ENCODE measurements around the gene THOC7. TPM values are rescaled to one million over a fixed set of nuclear protein-coding genes. Genes with fewer than 3 reads are reported as not detected.

THOC7 gene
- total and polyA plus RNA-seq, 3 donors from 2014 or later: 22.5 to 85.5 (median 42.9) TPM

DNA sequence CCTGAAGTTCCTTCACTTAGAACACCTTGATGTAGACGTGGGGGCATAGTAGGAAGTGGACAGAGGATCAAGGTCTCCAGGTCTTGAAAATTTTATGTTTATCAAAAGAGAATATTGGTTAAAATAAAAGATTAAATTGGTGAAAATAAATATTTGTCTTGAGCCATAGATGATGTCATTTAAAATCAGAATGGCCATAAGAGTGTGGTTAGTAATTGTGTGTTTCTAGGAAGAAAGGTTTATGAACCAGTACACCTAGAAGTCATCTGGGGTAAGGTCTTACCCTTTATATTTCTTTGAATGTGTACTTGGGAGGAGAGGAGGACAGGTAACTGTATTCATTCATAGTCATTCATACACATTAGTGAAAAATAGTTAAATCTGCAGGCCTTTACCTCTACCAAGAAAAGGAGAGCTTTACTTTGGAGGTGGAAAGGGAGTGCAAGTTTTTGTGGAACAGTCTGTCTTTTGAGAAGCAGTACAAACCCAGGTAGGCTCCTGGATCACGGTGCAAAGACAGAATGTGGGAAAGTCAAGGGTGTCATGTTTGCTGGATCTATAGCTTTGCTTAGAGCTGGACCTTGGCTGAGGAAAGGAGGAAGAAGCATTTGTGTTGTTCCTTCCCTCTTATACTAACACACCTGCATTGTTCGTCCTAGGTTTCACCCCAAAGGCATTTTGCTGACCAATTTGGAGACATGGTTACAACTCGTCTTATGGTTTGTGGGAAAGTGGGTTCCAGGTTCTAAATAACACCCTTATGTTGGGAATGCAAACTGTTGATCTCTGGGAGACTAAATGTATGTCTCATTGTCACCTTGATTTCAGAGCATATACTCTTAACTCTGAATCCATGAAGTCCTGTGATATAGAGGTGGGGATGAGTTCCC is 42.4 kb upstream of the THOC7 start:
- Histone ChIP-seq H3K4me3 (no peak overlapping the region), H3K4me1 (peaks cover 6% of the 10 kb centered on the region), H3K27me3 (no peaks in the 10 kb centered on the region), H3K9me3 (no peaks in the 10 kb centered on the region), H3K36me3 (ENCODE audit: low read depth, missing control alignments) (no peaks in the 10 kb centered on the region), H3K27ac (no peak overlapping the region)
- WGBS, 2 donors: 88% methylated on average over 4 of the region's 4 CpGs
- intact Hi-C loops (cut with DNase I; ENCODE audit: low total_unique reads): no loop called here
- TF ChIP-seq, protein P1, sequence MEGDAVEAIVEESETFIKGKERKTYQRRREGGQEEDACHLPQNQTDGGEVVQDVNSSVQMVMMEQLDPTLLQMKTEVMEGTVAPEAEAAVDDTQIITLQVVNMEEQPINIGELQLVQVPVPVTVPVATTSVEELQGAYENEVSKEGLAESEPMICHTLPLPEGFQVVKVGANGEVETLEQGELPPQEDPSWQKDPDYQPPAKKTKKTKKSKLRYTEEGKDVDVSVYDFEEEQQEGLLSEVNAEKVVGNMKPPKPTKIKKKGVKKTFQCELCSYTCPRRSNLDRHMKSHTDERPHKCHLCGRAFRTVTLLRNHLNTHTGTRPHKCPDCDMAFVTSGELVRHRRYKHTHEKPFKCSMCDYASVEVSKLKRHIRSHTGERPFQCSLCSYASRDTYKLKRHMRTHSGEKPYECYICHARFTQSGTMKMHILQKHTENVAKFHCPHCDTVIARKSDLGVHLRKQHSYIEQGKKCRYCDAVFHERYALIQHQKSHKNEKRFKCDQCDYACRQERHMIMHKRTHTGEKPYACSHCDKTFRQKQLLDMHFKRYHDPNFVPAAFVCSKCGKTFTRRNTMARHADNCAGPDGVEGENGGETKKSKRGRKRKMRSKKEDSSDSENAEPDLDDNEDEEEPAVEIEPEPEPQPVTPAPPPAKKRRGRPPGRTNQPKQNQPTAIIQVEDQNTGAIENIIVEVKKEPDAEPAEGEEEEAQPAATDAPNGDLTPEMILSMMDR (IDR thresholded peaks at IDR 0.05): no peak
- no peak for TF ChIP-seq POLR2A (IDR thresholded peaks at IDR 0.05)
- no peak for DNase-seq

DNA sequence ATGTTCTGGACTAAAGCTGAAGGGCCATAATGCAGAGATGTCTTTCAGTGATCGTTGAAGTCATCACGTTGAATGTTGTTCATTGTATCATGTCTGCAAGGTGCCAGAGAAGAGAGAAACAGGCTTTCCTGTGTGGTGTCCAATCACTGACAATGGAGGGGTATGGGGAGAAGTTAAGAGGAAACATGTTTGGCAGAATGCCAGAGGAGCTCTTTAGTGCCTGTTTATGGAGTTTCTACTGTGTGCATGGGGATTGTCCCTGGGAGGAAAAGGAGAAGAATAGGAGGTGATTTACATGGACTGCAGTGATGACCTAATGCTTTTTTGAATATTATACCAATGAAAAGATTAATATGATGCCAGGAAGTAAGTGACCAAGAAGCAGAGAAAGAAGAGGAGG is 36.9 kb upstream of the THOC7 start:
- no peaks in the 10 kb centered on the region for H3K36me3 ChIP-seq (ENCODE audit: low read depth, missing control alignments)
- DNase-seq: no peak
- H3K4me3 ChIP-seq: no peak overlapping the region
- WGBS, 2 donors: 50 to 54% methylated on average over 2 of the region's 2 CpGs
- no peaks in the 10 kb centered on the region for H3K27me3 ChIP-seq
- intact Hi-C loops (cut with DNase I; ENCODE audit: low total_unique reads): no loop called here
- no peak overlapping the region for H3K27ac ChIP-seq
- peaks cover 3% of the 10 kb centered on the region for H3K4me1 ChIP-seq
- H3K9me3 ChIP-seq: no peaks in the 10 kb centered on the region
- TF ChIP-seq, protein P1 (IDR thresholded peaks at IDR 0.05): no peak
- no peak for TF ChIP-seq POLR2A (IDR thresholded peaks at IDR 0.05)

DNA sequence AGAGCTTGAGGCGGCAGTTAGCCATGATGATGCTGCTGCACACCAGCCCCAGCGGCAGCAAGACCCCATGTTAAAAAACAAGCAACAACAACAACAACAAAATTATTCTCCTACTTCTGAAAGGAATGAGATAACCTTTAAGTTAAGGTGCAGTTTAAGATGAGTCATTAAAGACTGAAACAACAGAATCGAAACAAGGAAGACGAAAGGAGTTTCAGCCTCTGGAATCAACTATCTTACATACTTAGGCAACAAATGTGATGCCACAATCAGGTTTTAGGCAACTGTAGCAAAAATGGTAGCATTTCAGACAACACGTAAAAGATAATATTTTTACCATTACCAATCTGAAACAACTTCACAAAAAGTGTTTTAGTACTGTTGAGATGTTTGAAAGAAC is 36.4 kb upstream of the THOC7 start:
- H3K36me3 ChIP-seq (ENCODE audit: low read depth, missing control alignments): no peaks in the 10 kb centered on the region
- intact Hi-C loops (cut with DNase I; ENCODE audit: low total_unique reads): no loop called here
- H3K4me3 ChIP-seq: no peak overlapping the region
- no peak overlapping the region for H3K27ac ChIP-seq
- H3K27me3 ChIP-seq: no peaks in the 10 kb centered on the region
- H3K4me1 ChIP-seq: peaks cover 6% of the 10 kb centered on the region
- DNase-seq: no peak
- WGBS, 2 donors: 63 to 66% methylated on average over 5 of the region's 5 CpGs
- H3K9me3 ChIP-seq: no peaks in the 10 kb centered on the region
- TF ChIP-seq POLR2A (IDR thresholded peaks at IDR 0.05): no peak
- TF ChIP-seq, protein P1 (IDR thresholded peaks at IDR 0.05): no peak

DNA sequence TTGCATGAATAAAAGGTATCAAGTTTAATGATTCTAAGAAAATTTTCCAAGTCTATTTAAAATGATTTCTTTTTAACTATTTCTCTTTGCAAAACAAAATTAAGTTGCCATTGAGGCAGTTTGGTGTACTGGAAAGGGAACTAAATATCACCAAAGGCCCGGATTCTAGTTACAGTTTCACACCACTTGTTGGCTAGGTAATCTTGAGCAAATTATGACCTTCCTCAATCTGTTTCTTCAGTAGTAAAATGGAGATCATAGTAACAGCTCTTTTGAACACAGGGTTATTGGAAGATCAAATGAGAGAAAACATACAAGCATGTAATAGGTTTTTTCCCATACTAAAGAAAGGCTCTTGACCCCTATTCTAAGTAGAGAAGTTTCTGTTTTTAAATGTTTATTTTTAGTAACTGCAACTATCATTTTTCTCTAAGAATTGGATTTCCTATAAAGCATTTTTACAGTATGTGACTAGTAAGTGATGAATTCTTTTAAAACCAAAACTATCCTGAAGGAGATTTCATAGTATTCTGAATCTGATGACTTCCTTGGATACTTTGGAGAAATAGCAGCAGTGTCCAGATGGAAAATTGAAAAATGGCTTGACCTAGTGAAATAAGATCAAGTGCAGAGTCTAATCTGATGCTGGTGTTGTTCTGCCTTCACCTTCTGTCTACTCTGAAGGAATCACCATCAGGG is 32.9 kb upstream of the THOC7 start:
- H3K4me3 ChIP-seq: no peak overlapping the region
- H3K36me3 ChIP-seq (ENCODE audit: low read depth, missing control alignments): no peaks in the 10 kb centered on the region
- no peak for DNase-seq
- H3K27ac ChIP-seq: no peak overlapping the region
- intact Hi-C loops (cut with DNase I; ENCODE audit: low total_unique reads): no loop called here
- TF ChIP-seq POLR2A (IDR thresholded peaks at IDR 0.05): no peak
- TF ChIP-seq, protein P1 (IDR thresholded peaks at IDR 0.05): no peak
- peaks cover 6% of the 10 kb centered on the region for H3K4me1 ChIP-seq
- WGBS, 2 donors: 53 to 57% methylated on average over 1 of the region's 1 CpG
- H3K9me3 ChIP-seq: no peaks in the 10 kb centered on the region
- no peaks in the 10 kb centered on the region for H3K27me3 ChIP-seq
